ENCODE measurements around the gene CCDC107. TPM values are rescaled to one million over a fixed set of nuclear protein-coding genes. Genes with fewer than 3 reads are reported as not detected.
A peak's percentile ranks its signal among the peaks of the same experiment; 100 is the strongest.

CCDC107 gene
- total RNA-seq (10 to 100 TPM; 37.9 to 54.0 (median 43.9) TPM), polyA plus RNA-seq (100 to 1,000 TPM in 1 of 2 donors, 10 to 100 TPM in 1; 95.3 to 210 TPM)
- long read RNA-seq, donor 1, transcript CCDC107-204 (6 exons, 1,173 nt), result minor isoform, 22 of 84 reads
- long read RNA-seq, donor 1, transcript CCDC107-206 (5 exons, 1,242 nt), result major isoform, 30 of 84 reads
- long read RNA-seq, donor 1, transcript CCDC107-202 (4 exons, 1,016 nt), result minor isoform, 8 of 84 reads
- long read RNA-seq, donor 1, partial matches to known transcripts, result 0 of 84 reads
- long read RNA-seq, donor 1, other reads (novel, unspliced or antisense), result 22 of 84 reads
- long read RNA-seq, donor 2, transcript CCDC107-206 (5 exons, 1,242 nt), result major isoform, 21 of 100 reads
- long read RNA-seq, donor 2, transcript CCDC107-202 (4 exons, 1,016 nt), result minor isoform, 8 of 100 reads
- long read RNA-seq, donor 2, transcript CCDC107-204 (6 exons, 1,173 nt), result major isoform, 21 of 100 reads
- long read RNA-seq, donor 2, partial matches to known transcripts, result 1 of 100 reads
- long read RNA-seq, donor 2, other reads (novel, unspliced or antisense), result 47 of 100 reads
- long read RNA-seq, donor 3, transcript CCDC107-202 (4 exons, 1,016 nt), result minor isoform, 8 of 40 reads
- long read RNA-seq, donor 3, transcript CCDC107-204 (6 exons, 1,173 nt), result minor isoform, 8 of 40 reads
- long read RNA-seq, donor 3, transcript CCDC107-206 (5 exons, 1,242 nt), result major isoform, 10 of 40 reads
- long read RNA-seq, donor 3, partial matches to known transcripts, result 2 of 40 reads
- long read RNA-seq, donor 3, other reads (novel, unspliced or antisense), result 8 of 40 reads

GRCh38 chr9:35658137-35658967 lies at the start of gene CCDC107:
Gene CCDC107, plus strand, starts transcription at chr9:35658292. Its CDS starts 88 bp downstream, at chr9:35658380.
- intact Hi-C loops (cut with DNase I), result loop anchor here in 9 of 10 donors (1.0 to 10.0 kb wide), 13 partner anchors 30 to 246 kb away; partner anchors contain the start of genes HINT2 (in 3 of the 9), SPAG8 (in 3 of the 9), TPM2 (in 2 of the 9) and CREB3 (in 1 of the 9)
- H3K4me1 ChIP-seq, result peaks cover 0 to 53% (median 34%) of the 10 kb centered on the region in 9 donors
- H3K27me3 ChIP-seq, result no peaks in the 10 kb centered on the region
- peaks cover 0 to 29% (median 9%) of the 10 kb centered on the region in 9 donors for H3K36me3 ChIP-seq
- peak; percentile 84 to 87 for DNase-seq
- peak; percentile 42 to 79 (median 68) for TF ChIP-seq CTCF (IDR thresholded peaks at IDR 0.05)
- H3K9me3 ChIP-seq, result no peaks in the 10 kb centered on the region
- peak within 1 kb of the TSS; percentile 95 to 99 (median 98) for H3K27ac ChIP-seq
- 0% methylated on average over 66 to 67 of the region's 67 CpGs for WGBS, 2 donors
- H3K4me3 ChIP-seq, result peak within 1 kb of the TSS; percentile 73 to 98 (median 88)
- peak; percentile 76 to 90 (median 82) for ATAC-seq

- H3K4me3 ChIP-seq, result no peak overlapping the region
- no peak for TF ChIP-seq CTCF (IDR thresholded peaks at IDR 0.05)
- intact Hi-C loops (cut with DNase I), result loop anchor here in 4 of 10 donors (5.0 to 10.0 kb wide), 2 partner anchors 38 to 46 kb away; partner anchors contain the start of genes CCDC107 (in 1 of the 4), RMRP (in 1 of the 4) and SIT1 (in 1 of the 4)
These were observed 48.9 kb upstream of the CCDC107 start for GRCh38 chr9:35609001-35609819.

GRCh38 chr9:35609820-35610163 lies 48.3 kb upstream of the CCDC107 start:
- H3K4me3 ChIP-seq, result no peak overlapping the region
- peaks cover 0 to 22% (median 15%) of the 10 kb centered on the region in 9 donors for H3K4me1 ChIP-seq
- no peak overlapping the region for H3K27ac ChIP-seq
- TF ChIP-seq CTCF (IDR thresholded peaks at IDR 0.05), result no peak
- no peaks in the 10 kb centered on the region for H3K9me3 ChIP-seq
- H3K27me3 ChIP-seq, result no peaks in the 10 kb centered on the region
- ATAC-seq (no peak), DNase-seq (no peak)
- intact Hi-C loops (cut with DNase I), result loop anchor here in 4 of 10 donors (5.0 to 10.0 kb wide), 2 partner anchors 38 to 45 kb away; partner anchors contain the start of genes CCDC107 (in 1 of the 4), RMRP (in 1 of the 4) and SIT1 (in 1 of the 4)
- 77 to 81% methylated on average over 13 of the region's 13 CpGs for WGBS, 2 donors
- peaks cover 0 to 38% (median 7%) of the 10 kb centered on the region in 9 donors for H3K36me3 ChIP-seq

More at GRCh38 chr9:35609001-35609819, 48.9 kb upstream of the CCDC107 start:
- peaks cover 0 to 27% (median 16%) of the 10 kb centered on the region in 9 donors for H3K4me1 ChIP-seq
- DNase-seq (no peak), ATAC-seq (no peak)
- WGBS, 2 donors, result 91 to 93% methylated on average over 30 to 31 of the region's 31 CpGs
- H3K27ac ChIP-seq, result no peak overlapping the region
- no peaks in the 10 kb centered on the region for H3K27me3 ChIP-seq
- H3K36me3 ChIP-seq, result peaks cover 0 to 38% (median 7%) of the 10 kb centered on the region in 9 donors
- H3K9me3 ChIP-seq, result no peaks in the 10 kb centered on the region
